ENCODE data around the gene MEP1B.

- TF ChIP-seq TAF1 (IDR thresholded peaks at IDR 0.05; ENCODE audit: borderline replicate concordance, insufficient read depth, low read length) = no peak
- no peak for TF ChIP-seq POLR2AphosphoS5 (IDR thresholded peaks at IDR 0.05; ENCODE audit: low read depth, low read length)
- no peak for TF ChIP-seq SIN3A (IDR thresholded peaks at IDR 0.05; ENCODE audit: borderline replicate concordance, insufficient read depth, low read length)
These were observed 55.0 kb downstream of the MEP1B start for GRCh38 chr18:32244881-32245280.
